HG02973 (cell line): ENCODE data around the gene CD248.

Experiments
- ATAC-seq: cut with Tn5 transposase; IDR thresholded peaks from one replicate; pipeline ENCODE4 v1.9.1; 2021; ENCODE audit warnings: moderate library complexity; ENCODE audit not compliant: unreplicated experiment

The CD248 gene

GRCh38 chr11:66340596-66341501, 24.0 kb upstream of the CD248 start:
- ATAC-seq, result no peak

DNA sequence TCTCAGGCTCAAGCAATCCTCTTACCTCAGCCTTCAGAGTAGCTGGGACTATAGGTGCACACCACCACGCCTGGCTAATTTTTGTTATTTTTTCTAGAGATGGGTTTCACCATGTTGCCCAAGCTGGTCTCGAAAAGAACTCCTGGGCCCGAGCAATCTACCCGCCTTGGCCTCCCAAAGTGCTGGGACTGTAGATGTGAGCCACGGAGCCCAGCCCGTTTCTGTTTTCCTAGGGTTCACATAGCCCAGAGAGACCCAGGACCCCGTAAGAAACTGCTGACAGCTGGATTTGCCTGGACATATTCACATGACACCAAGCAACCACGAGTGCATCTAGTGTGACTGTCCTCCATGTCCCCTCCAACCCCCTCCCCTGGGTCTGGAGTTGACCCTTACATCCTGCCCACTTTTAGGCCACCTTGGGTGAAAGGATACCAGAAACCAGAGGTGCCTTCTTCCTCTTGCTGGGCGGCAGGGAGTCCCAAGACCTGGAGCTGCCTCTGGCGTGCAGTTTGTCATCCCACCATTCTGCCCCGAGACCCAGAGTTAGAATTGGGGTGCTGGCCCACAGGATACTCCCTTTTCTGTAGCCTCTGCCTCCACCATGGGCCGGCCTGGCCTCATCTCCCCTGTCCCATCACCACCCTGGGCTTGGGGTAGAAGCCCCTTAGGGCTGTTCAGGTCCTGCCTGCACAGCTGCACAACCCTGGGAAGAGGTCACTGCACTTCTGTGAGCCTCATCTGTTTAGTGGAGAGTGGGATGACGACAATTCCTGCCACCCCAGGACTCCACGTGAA, 23.0 kb upstream of the CD248 start:
- no peak for ATAC-seq

GRCh38 chr11:66339162-66339675, 22.4 kb upstream of the CD248 start:
- ATAC-seq, result no peak

DNA sequence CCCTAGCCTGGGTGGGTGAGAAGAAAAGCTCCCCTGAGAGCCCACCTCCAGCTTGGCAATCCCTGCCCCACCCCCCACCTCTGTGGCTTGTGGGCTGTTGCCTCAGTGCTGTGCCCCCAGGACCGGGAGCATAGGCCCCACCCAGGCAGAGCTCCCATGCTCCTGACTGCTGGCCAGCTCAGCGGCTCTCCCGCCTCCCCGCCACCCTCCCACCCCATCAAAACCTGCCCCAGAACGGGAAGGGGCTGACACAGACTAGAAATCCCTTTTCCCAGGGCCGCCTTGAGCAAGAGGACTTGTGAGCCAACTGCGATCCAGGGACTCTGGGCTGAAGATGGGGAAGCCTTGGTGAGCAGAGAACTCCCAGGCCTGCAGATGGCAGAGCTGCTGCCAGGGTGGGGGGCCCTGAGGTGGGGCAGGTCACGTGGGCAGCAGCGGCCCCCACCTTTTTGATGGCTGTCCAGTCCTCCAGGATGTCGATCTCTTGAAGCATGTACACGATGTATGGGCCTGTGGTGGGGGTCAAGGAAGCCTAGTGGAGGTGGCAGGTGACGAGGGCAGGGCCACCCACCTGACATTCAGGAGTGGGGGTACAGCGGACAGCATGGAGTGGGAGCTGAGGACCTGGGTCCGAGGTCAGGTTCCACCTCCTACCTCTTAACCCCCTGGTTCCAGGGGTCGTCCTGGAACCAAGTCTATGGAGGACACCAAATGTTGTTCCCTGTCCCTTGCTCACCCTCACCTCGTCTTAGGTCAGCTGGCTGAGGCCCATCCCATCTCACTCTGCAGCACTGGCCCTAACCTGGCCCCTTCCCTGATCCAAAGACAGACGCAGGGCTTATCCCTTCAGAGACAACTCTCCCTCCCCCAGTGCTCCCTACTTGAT, 21.7 kb upstream of the CD248 start:
- ATAC-seq, result no peak

GRCh38 chr11:66337103-66337899, 20.5 kb upstream of the CD248 start:
- no peak for ATAC-seq

GRCh38 chr11:66336234-66337102, 19.6 kb upstream of the CD248 start, which contains the start of gene RIN1:
Gene RIN1 (minus strand): TSS chr11:66336434. CDS start chr11:66336402, 32 bp downstream.
- peak; percentile 54 for ATAC-seq

GRCh38 chr11:66335531-66336233, 18.8 kb upstream of the CD248 start:
- ATAC-seq, result no peak

GRCh38 chr11:66334605-66335442, 18.0 kb upstream of the CD248 start:
- ATAC-seq, result no peak

DNA sequence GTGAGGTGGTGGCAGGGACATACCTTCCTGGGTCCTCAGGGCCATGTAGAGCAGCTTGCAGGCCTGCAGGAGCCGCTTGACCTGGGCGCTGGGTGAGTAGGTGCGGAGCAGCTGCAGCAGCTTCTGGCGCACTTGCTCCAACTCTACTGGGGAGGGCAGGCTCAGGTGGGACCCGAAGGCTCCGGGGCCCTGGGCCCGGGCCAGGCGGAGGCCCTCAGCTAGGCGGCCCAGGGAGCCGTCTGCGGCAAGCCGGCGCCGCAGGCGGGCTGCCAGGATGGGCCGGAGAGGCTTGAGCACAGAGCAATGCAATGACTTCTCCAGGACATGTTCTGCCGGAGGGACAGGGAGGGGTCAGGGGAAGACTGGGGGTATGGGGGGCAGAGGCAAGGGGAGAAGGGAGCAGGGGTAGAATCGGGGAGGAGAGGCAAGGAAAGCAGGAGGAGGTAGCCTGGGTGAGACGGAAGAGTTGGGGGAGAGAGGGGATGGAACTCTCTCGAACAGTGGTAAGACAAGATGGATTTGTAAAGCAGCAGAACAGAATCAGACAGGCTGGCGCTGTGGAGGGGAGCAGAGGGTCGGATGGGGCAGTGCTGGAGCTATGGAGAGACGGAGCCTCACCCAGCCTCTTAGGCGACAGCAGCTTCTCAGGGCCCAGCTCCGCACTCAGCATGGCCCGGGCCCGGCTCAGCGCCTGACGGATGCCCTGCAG, 17.2 kb upstream of the CD248 start:
- ATAC-seq, result no peak

- ATAC-seq, result no peak
Measured at GRCh38 chr11:66333220-66333877, 16.5 kb upstream of the CD248 start.

GRCh38 chr11:66332371-66333219, 15.8 kb upstream of the CD248 start:
- ATAC-seq, result no peak

DNA sequence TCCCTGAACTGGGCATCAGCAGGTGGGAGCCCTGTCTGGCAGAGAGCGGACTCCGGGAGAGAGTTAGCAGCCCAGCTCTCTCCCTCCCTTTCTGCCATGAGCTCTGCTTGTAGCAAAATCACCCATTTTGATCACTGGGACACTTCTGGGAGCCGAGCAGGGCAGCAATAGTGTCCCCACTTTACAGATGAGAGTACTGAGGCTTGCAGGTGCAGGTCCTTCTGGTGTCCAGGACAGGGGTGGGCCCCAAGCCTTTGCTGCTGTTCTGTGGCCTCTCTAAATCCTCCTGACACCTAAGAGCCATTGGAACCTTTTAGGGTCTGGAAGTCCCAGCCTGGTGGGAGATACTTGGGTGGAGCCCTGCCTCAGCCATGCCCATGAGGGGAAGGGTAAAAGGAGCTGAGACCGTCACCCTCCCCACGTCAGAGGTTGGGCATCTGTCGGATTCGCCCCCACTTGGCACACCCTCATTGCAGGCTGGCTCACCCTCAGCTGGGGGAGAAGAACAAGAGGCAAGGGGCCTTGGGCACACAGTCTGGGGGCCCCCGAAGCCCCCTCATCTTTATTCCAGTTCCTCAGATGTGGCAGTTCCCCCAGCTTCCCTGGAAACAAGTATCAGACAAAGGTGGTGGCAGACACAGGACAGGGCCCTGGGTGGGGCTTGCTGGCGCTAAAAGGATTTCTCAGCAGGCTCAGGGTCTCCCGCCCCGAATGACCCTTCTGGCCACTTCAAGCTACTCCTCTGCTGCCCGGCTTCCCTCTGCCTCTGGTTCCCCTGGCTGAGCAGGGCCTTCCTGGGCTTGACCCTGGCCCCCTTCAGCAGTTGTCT, 14.9 kb upstream of the CD248 start:
- no peak for ATAC-seq

GRCh38 chr11:66330931-66331330, 14.1 kb upstream of the CD248 start:
- ATAC-seq, result no peak

DNA sequence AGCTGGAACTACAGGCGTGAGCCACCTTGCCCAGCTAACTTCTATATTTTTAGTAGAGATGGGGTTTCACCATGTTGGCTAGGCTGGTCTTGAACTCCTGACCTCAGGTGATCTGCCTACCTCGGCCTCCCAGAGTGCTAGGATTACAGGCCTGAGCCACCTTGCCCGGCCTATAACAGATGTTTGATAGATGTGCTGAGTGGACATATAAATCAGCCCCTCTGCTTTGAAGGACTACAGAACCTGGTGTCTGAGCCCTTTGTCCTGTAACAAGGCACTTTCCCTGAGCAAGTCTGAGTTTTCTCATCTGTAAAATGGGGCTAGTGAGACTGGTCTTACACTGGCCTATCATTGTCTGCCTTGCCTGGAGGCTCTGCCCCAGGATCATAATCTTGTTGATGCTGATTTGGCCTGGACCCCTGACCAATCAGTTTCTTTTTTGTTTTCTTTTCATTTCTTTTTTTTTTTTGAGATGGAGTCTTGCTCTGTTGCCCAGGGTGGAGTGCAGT, 12.4 kb upstream of the CD248 start:
- no peak for ATAC-seq
